NCI-H187 treated with DMSO at 0.1 percent for 48 hours (cell line): ENCODE data around the gene AKAP5.

Experiments used
- DNase-seq: peaks from one replicate; lab custom pipeline; 2025; lab: John Stamatoyannopoulos, UW

The AKAP5 gene

DNA sequence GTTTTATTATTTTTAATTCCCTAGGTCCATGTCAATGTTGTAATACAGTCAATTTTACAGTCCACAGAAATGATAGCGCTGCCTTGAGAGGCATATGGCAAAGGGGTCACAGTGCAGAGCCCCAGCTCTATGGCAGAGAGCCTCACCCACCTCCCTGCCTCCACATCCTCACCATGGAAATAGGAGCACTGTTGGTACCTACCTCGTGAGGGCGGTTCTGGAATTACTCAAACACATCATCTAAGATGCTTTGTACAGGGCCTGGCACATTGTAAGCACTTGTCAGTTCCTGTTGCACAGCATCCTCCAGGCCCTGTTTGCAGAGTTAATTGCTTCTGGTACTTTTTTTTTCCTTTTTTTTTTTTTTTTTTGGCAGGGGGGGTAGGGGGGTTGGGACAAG is 4.1 kb upstream of the AKAP5 start:
- DNase-seq: no peak

DNA sequence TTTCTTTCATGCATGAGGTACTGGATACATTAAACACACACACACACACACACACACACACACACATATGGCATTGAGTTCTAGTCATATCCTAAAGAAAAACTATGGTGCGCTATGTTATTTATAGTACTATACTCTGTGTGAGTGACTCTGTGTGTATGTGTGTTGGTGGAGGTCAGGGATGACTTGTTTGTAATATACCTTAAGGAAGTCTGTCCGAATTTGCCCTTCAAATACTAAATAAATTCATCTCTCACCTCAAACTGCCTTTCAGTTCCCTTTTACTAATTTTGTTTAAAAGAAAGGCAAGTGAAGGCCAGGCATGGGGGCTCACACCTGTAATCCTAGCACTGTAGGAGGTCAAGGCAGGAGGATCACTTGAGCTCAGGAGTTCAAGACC is 2.1 kb upstream of the AKAP5 start:
- no peak for DNase-seq

DNA sequence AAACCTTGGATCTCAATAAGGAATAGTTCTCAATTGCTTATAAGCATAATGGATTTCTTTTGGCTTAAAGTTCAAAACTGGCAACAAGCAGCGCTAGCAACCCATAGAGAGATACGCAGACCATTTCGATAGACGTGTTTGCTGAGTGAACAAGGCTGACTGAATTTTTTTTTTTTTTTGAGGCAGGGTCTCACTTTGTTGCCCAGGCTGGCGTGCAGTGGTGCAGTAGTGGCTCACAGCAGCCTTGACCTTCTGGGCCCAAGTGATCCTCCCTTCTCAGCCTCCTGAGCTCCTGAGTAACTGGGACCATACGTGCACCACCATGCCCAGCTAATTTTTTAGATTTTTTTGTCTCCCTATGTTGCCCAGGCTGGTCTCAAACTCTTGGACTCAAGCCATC is 1.4 kb upstream of the AKAP5 start:
- DNase-seq: no peak

DNA sequence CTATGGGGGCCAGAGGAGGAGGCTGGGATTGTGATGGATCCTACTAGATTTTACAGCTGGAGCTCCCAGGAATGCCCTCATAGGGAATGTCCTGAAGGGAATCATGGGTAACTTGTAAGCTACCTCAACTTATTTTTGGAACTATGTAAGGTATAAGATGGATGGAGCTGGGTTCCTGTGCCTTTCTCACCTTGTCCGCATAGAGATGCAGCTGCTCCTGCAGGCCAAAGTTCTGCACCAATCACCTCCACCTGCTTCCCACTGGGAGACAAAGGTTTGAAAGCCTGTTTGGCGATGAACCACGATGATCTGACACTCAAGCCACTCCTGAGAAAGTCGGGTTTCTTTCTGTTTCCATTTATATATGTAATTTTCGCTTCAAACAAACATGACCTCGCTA is 648 bp upstream of the AKAP5 start:
- no peak for DNase-seq

DNA sequence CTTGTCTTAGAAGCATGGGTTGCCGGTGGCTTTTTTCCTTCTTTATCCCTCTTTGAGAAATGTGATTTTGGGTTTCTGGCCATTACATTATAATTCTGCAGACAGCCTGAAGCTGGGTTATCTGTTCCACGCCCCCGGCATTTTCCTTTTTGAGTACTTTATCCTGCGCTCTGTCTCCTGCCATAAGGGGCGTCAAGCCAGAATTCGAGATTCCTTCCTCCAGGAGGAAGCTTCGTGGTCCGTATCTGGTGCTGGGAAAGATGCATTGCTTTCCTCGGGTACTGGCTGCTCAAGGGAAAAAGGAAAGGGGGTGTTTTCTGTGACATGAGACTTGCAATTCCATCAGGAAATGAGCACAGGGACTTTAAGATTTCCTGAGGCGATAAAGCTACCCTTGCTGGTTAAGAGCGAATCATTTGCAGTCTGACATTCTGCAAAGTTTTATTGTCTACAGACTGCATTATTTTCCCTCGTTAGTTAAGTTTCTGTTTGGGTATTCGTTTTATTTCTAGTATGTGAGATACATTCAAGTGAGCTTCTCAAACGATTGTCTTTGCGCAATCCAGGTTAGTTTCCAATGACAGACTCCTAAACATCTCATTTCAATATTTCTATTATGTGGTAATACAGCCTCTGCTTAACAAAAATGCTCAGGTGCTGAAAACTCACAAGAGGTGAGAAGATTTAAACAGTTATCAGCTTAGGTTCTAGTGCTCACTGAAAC is 694 bp downstream of the AKAP5 start:
- DNase-seq: no peak

DNA sequence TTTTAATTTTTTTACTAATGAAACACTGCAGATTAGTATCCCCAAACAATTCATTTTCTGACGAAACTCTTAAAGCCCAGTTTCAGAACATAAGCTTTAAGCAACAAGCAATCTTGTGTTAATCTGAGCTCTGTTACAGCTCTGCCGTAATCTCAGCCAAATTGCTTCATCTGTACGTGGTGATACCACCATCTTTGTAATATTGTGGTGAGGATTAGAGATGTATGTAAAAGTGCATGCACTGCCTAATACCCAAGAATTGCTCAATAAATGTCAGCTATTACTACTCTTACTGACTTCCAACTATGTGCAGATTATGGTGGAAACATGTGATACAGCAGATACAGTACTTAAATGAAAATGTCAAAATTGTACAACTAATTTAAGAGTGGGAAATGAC is 1.8 kb downstream of the AKAP5 start:
- no peak for DNase-seq

DNA sequence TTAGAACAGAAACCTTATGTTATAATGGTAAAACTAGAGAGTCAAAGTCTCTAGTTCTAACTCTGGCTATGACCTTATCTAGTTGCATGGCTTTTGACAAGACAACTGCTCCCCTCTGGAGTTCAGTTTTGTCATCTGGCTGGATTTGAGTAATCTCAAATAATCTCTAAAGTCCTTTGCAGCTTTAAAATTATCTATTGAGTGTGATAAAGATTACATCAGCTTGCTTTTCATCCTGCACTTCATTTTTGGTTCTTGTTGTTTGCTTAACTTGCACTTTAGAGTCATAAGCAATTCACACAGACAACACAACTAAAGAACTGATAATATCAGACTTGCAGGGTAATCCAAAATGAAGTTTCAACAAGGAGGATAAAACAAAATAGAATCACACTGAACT is 2.3 kb downstream of the AKAP5 start:
- no peak for DNase-seq

DNA sequence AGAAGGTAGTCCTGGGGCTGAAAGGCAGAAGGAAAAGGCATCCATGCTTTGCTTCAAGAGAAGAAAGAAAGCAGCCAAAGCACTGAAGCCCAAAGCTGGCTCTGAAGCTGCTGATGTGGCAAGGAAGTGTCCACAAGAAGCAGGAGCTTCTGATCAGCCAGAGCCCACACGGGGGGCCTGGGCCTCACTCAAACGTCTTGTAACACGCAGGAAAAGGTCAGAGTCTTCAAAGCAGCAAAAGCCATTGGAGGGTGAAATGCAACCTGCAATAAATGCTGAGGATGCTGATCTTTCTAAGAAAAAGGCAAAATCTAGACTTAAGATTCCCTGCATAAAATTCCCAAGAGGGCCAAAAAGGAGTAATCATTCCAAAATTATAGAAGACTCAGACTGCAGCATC is 3.2 kb downstream of the AKAP5 start:
- DNase-seq: no peak

DNA sequence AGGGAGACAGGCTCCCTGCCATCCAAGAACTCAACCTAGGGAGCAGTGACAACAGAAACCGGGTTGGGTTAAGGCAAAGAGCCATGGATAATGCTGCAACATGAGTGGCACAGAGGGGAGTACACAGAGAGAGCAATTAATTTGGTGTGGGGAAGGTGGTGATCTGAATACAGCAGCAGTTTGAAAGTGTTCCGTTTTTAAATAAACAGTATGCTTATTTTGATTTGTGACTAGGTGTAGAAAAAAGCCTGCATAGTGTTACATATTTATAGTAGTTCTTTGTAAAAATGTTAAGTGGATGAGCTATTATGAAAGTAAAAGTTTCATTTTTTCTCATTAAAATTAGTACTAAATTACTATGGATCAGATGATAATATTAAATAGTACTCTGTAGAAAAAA is 8.7 kb downstream of the AKAP5 start:
- DNase-seq: no peak

DNA sequence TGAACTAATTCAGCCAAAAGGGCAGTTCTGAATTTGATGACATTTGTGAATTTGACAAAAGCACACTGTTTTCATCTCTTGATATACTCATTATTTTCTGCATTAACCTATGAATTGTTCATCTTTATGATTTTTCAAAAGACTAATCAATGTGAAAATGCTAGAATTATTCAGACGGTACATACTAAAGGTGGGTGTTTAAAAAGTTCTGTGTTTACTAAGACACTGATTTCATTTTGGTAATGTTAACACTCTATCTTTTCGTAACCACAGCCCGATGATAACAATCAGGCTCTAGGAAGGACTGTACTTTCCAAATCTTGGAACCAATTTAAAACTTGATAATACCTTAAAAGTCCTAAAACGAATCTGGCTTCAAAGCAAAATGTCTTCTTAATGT is 9.4 kb downstream of the AKAP5 start:
- DNase-seq: no peak

DNA sequence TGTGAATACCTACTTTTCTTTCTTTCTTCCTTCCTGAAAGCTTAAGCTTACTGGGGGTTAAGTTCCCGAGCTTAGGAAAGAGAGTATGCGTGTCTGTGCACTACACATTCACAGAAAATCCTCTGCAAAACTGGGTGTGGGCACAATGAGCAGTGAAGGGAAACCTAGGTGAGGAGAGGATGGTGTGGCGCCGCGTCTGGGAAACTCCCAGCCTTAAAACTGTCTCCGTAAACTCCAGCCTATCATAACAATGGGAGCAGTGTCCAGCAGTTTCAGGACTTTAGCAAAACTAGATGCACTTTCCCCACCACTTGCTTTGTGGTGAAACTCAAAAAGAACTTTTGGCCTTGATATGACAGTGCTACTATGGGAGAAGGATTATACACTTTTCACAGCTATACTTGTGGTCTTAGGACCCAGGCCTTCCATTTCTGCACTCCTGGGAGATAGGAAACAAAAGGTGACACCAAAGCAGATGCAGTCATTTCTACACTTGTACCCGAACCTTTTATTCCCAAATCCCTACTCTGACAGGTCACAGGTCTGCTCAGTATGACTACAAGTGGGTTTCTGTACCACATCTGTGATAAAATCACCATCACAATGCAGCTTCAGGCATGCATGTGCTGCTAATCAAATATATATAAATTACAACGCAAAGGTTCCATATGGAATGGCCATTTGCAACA is 10.4 kb downstream of the AKAP5 start:
- no peak for DNase-seq

DNA sequence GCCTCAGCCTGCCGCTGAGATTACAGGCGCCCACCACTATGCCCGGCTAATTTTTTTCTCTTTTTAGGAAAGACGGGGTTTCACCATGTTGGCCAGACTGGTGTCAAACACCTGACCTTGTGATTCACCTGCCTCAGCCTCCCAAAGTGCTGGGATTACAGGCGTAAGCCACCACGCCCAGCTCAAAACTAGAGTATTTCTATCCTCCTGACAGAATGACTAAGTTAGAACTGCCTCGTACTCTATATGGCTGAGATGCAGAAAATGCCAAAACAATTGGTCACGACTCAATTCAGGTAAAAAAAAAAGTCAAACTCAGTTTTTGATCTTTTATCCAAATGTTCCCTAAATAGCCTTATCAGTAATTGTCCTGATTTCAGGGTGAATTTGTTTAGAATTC is 11.1 kb downstream of the AKAP5 start:
- DNase-seq: no peak

DNA sequence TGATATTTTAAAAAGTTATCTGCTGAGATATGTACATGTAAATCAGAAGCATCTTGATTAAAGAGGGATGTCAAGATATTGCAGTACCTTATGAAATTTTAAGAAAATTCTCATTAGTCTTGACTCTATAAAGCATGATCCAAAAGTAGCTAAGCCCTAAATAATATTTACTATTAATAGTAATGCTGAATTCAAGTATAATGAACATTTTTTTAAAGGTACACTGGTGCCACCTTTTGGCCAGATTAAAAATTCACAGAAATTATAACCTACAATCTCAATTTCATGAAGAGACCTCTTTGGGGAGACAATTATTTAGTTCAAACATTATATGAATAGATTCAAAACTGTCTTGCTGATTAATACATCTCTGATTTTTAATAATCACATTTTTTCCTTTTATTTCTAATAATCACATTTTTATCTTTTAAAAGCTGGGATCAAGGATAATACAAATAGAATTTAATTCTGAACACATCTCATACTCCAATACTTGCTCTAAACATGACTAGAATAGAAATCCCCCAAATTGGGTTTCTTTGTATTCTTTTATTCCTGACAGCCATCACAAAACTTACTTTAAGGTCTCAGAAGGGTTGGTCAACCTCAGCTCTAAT is 13.4 kb downstream of the AKAP5 start:
- no peak for DNase-seq

DNA sequence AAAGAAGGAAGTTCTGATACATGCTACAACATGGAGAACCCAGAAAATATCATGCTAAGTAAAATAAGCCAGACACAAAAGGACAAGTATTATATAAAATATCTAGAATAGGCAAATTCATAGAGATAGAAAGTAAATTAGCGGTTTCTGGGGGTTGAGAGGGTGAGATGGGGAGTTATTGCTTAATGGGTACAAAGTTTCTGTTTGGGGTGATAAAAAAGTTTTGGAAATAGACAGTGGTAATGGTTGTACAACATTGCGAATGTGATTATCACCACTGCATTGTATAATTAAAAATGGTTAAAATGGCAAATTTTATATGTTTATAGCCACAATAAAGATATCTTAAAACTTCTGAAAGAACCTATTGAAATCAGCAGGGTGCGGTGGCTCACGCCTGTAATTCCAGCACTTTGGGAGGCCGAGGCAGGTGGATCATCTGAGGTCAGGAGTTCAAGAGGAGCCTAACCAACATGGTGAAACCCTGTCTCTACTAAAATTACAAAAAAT is 23.3 kb downstream of the AKAP5 start:
- DNase-seq: no peak

DNA sequence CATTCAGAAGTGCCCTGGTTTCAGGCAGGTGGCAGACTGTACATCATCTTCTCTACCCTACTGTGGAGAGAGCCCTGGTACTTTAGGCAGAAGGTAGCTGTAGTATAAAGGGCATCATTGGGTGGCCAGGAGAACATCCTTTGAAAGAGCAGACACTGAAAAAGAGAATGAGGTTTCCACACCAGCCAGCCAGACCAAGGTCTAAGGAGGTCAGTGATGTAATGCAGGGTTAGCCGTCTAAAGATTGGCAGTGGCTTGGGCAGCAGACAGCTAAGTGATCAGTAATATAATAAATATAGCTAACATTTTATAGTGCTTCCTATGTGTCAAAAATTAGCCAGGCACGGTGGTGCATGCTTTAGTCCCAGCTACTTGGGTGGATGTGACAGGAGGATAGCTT is 26.3 kb downstream of the AKAP5 start:
- DNase-seq: no peak

DNA sequence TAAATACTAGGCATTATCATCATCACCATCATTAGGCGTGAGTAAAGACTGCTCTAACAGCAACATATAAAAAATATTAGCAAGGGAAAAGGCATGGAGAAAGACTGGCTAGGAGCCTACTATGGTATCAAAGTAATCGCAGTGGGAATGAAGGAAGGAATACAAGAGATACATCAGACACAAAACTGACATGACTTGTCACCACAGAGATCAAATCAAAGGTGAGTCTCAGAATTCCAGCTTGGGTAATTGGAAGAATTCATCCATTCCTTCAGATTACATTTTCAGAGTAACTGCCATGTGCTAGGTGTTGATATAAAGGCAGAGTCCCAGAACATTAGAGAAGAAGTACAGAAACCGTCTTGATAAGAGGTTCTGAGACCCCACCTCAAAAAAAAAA is 28.2 kb downstream of the AKAP5 start:
- no peak for DNase-seq

DNA sequence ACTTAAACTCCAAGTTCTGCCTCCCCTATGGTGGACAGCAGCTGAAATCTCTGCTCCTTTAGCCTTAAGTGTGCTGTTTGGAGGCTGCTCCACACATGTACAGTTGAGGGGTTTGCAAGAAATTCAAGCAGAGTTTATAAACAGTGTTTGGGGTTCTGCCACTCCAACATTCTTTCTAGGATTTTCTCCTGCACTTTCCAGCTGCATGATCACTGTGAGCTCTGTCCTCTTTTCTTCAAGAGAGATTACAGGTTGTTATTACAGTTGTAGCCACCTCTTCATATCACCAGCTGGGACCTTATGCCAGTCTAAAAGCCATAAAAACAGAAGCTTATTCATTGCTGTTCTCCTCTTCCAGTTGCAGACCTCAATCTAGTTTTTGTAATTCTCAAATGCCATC is 30.0 kb downstream of the AKAP5 start:
- no peak for DNase-seq

DNA sequence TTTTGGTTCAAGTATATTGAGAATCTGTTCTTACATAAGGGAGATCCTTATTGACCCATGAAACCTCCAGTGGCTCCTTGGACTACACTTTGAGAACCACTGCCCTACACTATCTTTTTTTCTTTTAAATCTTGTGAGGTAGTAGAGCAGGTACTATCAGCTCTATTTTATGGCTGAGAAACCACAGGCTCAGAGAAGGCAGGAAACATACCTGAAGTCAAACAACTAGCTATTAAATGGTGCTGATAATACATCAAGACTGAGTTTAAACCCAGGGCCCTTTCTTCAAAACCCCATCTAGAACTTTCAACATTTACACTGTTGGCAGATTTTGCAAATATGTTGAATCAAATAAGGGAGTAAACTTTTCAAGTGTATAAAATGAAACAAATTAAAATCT is 31.5 kb downstream of the AKAP5 start:
- no peak for DNase-seq

DNA sequence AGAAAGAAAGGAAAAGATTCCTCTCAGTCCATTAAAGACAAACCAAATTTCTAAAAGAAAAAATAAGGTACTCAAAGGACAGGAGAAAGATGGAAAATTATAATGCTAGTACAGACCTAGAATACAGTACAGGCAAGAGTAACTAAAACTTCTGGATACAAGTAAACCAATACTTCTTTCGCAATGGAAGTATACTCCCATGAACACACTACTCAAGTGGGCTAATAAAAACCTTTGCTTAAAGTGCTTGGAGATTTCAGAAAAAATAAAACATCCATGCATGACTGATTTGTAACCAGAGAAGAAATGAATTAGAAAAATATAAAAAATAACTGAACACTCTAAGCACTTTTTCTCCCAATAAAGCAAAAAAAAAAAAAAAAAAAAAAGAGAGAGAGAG is 34.8 kb downstream of the AKAP5 start:
- DNase-seq: no peak

DNA sequence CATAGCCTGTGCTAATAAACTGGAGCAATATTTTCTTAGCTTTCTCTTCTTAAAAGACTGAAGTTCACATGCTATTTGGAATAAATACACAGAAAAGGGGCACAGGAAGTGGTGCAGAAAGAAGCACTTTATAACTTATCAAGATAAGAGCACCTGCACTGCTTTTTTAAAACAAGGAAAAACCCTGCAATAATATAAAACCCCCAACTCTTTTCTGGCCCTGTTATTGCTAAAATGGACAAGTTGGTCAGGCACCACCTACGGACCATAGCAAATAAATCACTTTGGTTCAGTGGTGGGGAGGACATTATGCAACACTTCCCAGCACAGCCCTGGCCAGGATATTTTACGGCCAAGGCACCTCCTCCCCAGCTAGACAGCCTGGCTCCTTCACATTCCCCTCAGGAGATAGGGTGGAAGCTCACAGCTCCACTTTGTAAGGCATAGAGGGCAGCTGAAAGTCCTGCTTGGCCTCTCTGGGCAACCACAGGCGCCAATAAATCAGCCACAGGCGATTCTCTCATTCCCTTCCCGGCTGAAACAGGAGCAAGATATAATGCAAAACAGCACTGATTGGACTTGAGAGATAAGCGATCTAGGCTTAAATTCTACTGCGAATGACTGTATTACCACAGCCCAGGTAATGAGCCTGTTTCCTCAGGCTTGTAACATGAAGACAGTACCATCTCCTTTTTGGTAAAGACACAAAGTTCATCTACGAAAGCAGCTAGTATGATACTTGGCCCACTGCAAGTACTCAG is 36.3 kb downstream of the AKAP5 start:
- DNase-seq: no peak

DNA sequence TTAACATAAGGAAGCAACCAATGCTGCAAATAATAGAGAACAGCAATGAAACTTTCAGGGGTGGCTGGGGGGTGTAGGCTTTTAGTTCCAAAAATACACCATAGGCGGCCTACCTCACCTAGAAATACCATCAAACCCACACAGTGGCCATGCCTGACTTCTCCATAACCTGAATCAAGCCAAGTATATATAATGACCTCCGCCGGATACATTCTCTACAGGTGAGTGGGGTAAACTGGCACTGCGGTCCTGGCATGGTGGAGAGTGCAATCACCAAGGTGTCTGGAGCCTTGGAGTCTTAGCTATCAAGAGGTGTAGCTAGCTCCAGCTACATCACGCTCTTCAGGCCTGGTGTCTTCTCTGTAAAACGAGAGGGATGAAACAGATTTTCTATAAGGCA is 37.2 kb downstream of the AKAP5 start:
- DNase-seq: no peak

DNA sequence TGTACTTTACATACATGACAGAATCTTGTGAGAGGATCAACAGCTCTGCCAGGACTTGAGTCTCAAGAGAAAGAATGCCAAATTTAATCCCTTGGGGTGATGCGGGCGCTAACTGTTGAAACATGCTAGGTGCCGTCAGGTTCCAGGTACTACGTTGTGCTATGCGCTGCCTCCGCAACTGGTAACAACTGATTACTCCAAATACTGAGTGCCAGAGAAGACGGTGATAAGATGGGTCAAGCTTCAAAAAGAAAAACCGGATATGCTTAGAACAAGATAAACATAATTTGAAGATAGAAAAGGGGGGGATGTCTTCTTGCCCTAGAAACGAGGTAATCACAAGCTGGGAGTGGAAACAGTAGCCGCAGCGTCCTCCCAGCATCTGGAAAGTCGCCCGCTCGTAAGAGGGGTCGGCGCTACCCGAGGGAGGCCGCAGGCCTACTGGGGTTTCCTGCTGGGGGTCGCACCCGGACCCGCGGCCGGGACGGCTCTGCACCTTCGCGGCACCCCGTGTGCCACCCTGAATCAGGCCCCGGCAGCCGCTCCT is 37.7 kb downstream of the AKAP5 start:
- no peak for DNase-seq
